CD14-positive monocyte (primary cell): ENCODE data around the gene SNAP47. TPM values are rescaled to one million over a fixed set of nuclear protein-coding genes. Genes with fewer than 3 reads are reported as not detected.

Source experiments
- DNase-seq, 3 donors: peaks; one replicate each; pipeline ENCODE4 v3.0.0-alpha.2; 2011 to 2022
- H2AFZ ChIP-seq: 2 replicates; pipeline ENCODE4 v1.6.0; 2012; ENCODE audit warnings: mild to moderate bottlenecking, low read depth, low read length, inconsistent platforms; ENCODE audit not compliant: insufficient read depth, poor library complexity, severe bottlenecking
- H3K27ac ChIP-seq, 2 donors: 1 replicate in 1 of 2; 2 replicates in 1 of 2; pipeline ENCODE4 v1.5.1; 2012 to 2013; ENCODE audit warnings: low read length in 2 of 2, control low read depth in 1 of 2, inconsistent platforms in 1 of 2, low read depth in 1 of 2, mild to moderate bottlenecking in 1 of 2
- H3K27me3 ChIP-seq, 2 donors: one replicate each; pipeline versions ENCODE4 v1.6.0 to v1.6.1; 2011 to 2013; ENCODE audit warnings: low read length in 2 of 2; ENCODE audit not compliant: control insufficient read depth in 2 of 2, insufficient read depth in 2 of 2
- H3K36me3 ChIP-seq, 2 donors: replicated peaks in 1 of 2; 1 replicate in 1 of 2; 2 replicates in 1 of 2; pipeline versions ENCODE4 v1.5.1 to v1.6.1; 2012 to 2013; ENCODE audit warnings: low read length in 2 of 2, control low read depth in 1 of 2, inconsistent platforms in 1 of 2, mild to moderate bottlenecking in 1 of 2; ENCODE audit not compliant: insufficient read depth in 2 of 2, control insufficient read depth in 1 of 2
- H3K4me1 ChIP-seq, 2 donors: 1 replicate in 1 of 2; 2 replicates in 1 of 2; pipeline versions ENCODE4 v1.5.1 to v1.6.1; 2012 to 2013; ENCODE audit warnings: low read length in 2 of 2, control low read depth in 1 of 2, inconsistent platforms in 1 of 2, mild to moderate bottlenecking in 1 of 2, moderate library complexity in 1 of 2; ENCODE audit not compliant: insufficient read depth in 2 of 2, control insufficient read depth in 1 of 2
- H3K4me2 ChIP-seq: replicated peaks from 2 replicates; pipeline ENCODE3; 2012; ENCODE audit warnings: low read length, moderate library complexity, mild to moderate bottlenecking; ENCODE audit not compliant: poor library complexity, severe bottlenecking; ENCODE audit errors: extremely low read depth
- H3K4me3 ChIP-seq, 3 experiments: fragments of 200-600 bp in 1 of 3; sonication (generic) in 1 of 3; replicated peaks in 1 of 3; 1 replicate in 2 of 3; 2 replicates in 1 of 3; pipeline ENCODE4 v1.5.1; 2011 to 2013; ENCODE audit warnings: low read length in 3 of 3, mild to moderate bottlenecking in 3 of 3, control low read depth in 2 of 3, low read depth in 2 of 3, inconsistent platforms in 1 of 3, moderate library complexity in 1 of 3
- H3K79me2 ChIP-seq: 2 replicates; pipeline ENCODE4 v1.6.0; 2012; ENCODE audit warnings: mild to moderate bottlenecking, control low read depth, inconsistent platforms, low read length, moderate library complexity; ENCODE audit not compliant: insufficient read depth
- H3K9ac ChIP-seq: 2 replicates; pipeline ENCODE4 v1.6.0; 2017; ENCODE audit warnings: low read length, mild to moderate bottlenecking; ENCODE audit not compliant: insufficient read depth, poor library complexity, severe bottlenecking
- H3K9me3 ChIP-seq, 2 donors: replicated peaks in 1 of 2; 1 replicate in 1 of 2; 2 replicates in 1 of 2; pipeline versions ENCODE4 v1.5.1 to v1.6.1; 2012 to 2013; ENCODE audit warnings: low read length in 2 of 2, control low read depth in 1 of 2; ENCODE audit not compliant: control insufficient read depth in 1 of 2, insufficient read depth in 1 of 2
- H4K20me1 ChIP-seq: 2 replicates; pipeline ENCODE4 v1.6.0; 2012; ENCODE audit warnings: mild to moderate bottlenecking, low read length, control low read depth, moderate library complexity; ENCODE audit not compliant: insufficient read depth
- H3K27ac Mint-ChIP-seq, 7 donors: one replicate each; pipeline ENCODE4 v1.8.0; 2020; ENCODE audit warnings: mild to moderate bottlenecking in 7 of 7, mixed read lengths in 7 of 7, moderate library complexity in 6 of 7, inconsistent platforms in 2 of 7
- H3K27me3 Mint-ChIP-seq, 3 donors: one replicate each; pipeline ENCODE4 v1.8.0; 2021 to 2022; ENCODE audit warnings: low read depth in 3 of 3, mild to moderate bottlenecking in 3 of 3, mixed read lengths in 3 of 3, moderate library complexity in 3 of 3, inconsistent platforms in 1 of 3
- H3K36me3 Mint-ChIP-seq, 2 donors: one replicate each; pipeline ENCODE4 v1.8.0; 2020; ENCODE audit warnings: mixed read lengths in 2 of 2, inconsistent platforms in 1 of 2, mild to moderate bottlenecking in 1 of 2
- H3K4me1 Mint-ChIP-seq: one replicate; pipeline ENCODE4 v1.8.0; 2020; ENCODE audit warnings: mild to moderate bottlenecking, mixed read lengths
- H3K4me3 Mint-ChIP-seq, 2 donors: one replicate each; pipeline ENCODE4 v1.8.0; 2020; ENCODE audit warnings: mild to moderate bottlenecking in 2 of 2, mixed read lengths in 2 of 2, moderate library complexity in 1 of 2
- H3K9me3 Mint-ChIP-seq, 7 donors: one replicate each; pipeline ENCODE4 v1.8.0; 2020 to 2022; ENCODE audit warnings: mixed read lengths in 7 of 7, mild to moderate bottlenecking in 6 of 7, moderate library complexity in 6 of 7, inconsistent platforms in 2 of 7
- CTCF ChIP-seq: fragments of 200-600 bp; IDR thresholded peaks from one replicate; pipeline ENCODE4 v1.8.0; 2022; ENCODE audit warnings: antibody characterized with exemption, mild to moderate bottlenecking
- WGBS: methylation state at CpG from one replicate; pipeline ENCODE4 v1.1.5; 2013; ENCODE audit warnings: missing lambda C conversion rate; ENCODE audit not compliant: insufficient coverage; 5-methylcytosine and 5-hydroxymethylcytosine counted together
- intact Hi-C, 2 donors: fragments of 100-400 bp; cut with micrococcal nuclease; formaldehyde crosslinking; loops; one replicate each; pipeline versions ENCODE4 v1.15.0 to v1.15.1; 2023
- polyA plus RNA-seq, 3 donors: library from polyadenylated mRNA; depleted of rRNA in 1 of 3; unstranded in 2 of 3; stranded (reverse) in 1 of 3; fragments of 300-500 nt in 2 of 3; fragments of >200 nt in 1 of 3; fragmentation: Illumina TruSeq in 2 of 3; gene quantifications; 1 replicate in 2 of 3; 2 replicates in 1 of 3; pipeline ENCODE4 v1.2.3, GENCODE V29; 2012 to 2021

The SNAP47 gene
- polyA plus RNA-seq, 3 donors, result 15.4 to 25.0 (median 20.5) TPM

- no peak overlapping the region for H3K4me2 ChIP-seq
- no peaks in the 10 kb centered on the region for H3K27me3 ChIP-seq
- no peak overlapping the region for H3K27ac ChIP-seq
- H3K4me1 ChIP-seq, result no peaks in the 10 kb centered on the region
- H3K36me3 ChIP-seq, result peaks cover 7 to 28% of the 10 kb centered on the region in 2 donors
- peaks cover 15% of the 10 kb centered on the region for H4K20me1 ChIP-seq
- no peaks in the 10 kb centered on the region for H3K9me3 ChIP-seq
- peaks cover 16% of the 10 kb centered on the region for H3K79me2 ChIP-seq
- H3K4me3 ChIP-seq, result no peak overlapping the region
- Mint-ChIP-seq H3K27ac (no peak overlapping the region), H3K36me3 (peaks cover 17 to 21% of the 10 kb centered on the region in 2 donors), H3K9me3 (no peaks in the 10 kb centered on the region), H3K4me1 (peaks cover 5% of the 10 kb centered on the region), H3K4me3 (no peak overlapping the region), H3K27me3 (peaks cover 0 to 1% (median 0%) of the 10 kb centered on the region in 3 donors)
- no peak for TF ChIP-seq CTCF
- WGBS, result 70% methylated on average over 8 of the region's 8 CpGs
- intact Hi-C loops, result no loop called here
- no peak overlapping the region for H2AFZ ChIP-seq
- DNase-seq, result no peak
- H3K9ac ChIP-seq, result no peak overlapping the region
These were observed 9.4 kb downstream of the SNAP47 start for GRCh38 chr1:227744668-227745067.

GRCh38 chr1:227745568-227746265, 10.5 kb downstream of the SNAP47 start:
- Mint-ChIP-seq H3K27me3 (peaks cover 0 to 1% (median 0%) of the 10 kb centered on the region in 3 donors), H3K9me3 (no peaks in the 10 kb centered on the region), H3K36me3 (peaks cover 20 to 21% of the 10 kb centered on the region in 2 donors), H3K4me3 (no peak overlapping the region), H3K4me1 (peaks cover 3% of the 10 kb centered on the region), H3K27ac (peak overlapping the region in 1 of 7 donors; percentile 45)
- Histone ChIP-seq H3K4me3 (no peak overlapping the region), H3K27me3 (no peaks in the 10 kb centered on the region), H3K36me3 (peaks cover 9 to 38% of the 10 kb centered on the region in 2 donors), H3K9me3 (no peaks in the 10 kb centered on the region), H2AFZ (no peak overlapping the region), H3K9ac (no peak overlapping the region), H3K4me1 (no peaks in the 10 kb centered on the region), H3K27ac (no peak overlapping the region), H3K4me2 (no peak overlapping the region), H4K20me1 (peaks cover 15% of the 10 kb centered on the region), H3K79me2 (peaks cover 11% of the 10 kb centered on the region)
- WGBS, result 86% methylated on average over 5 of the region's 12 CpGs
- no peak for TF ChIP-seq CTCF
- intact Hi-C loops, result no loop called here
- no peak for DNase-seq
